Neural crest cell (in vitro differentiated cells): Measurements from ENCODE around the gene LUZP2. TPM values are rescaled to one million over a fixed set of nuclear protein-coding genes. Genes with fewer than 3 reads are reported as not detected.

Source experiments
- DNase-seq: peaks from one replicate; pipeline ENCODE4 v3.0.0; 2021; ENCODE audit warnings: low read depth, mixed read lengths, low spot score
- H3K27ac Mint-ChIP-seq: one replicate; pipeline ENCODE4 v1.8.0; 2021; ENCODE audit warnings: mild to moderate bottlenecking, mixed read lengths; ENCODE audit not compliant: unreplicated experiment
- H3K27me3 Mint-ChIP-seq: 2 replicates; pipeline ENCODE4 v1.8.0; 2021; ENCODE audit warnings: low read depth, mild to moderate bottlenecking, mixed read lengths
- H3K36me3 Mint-ChIP-seq: 2 replicates; pipeline ENCODE4 v1.8.0; 2021; ENCODE audit warnings: low read depth, mild to moderate bottlenecking, mixed read lengths
- H3K4me1 Mint-ChIP-seq: 2 replicates; pipeline ENCODE4 v1.8.0; 2021; ENCODE audit warnings: mixed read lengths
- H3K4me3 Mint-ChIP-seq: one replicate; pipeline ENCODE4 v1.8.0; 2021; ENCODE audit warnings: mild to moderate bottlenecking, mixed read lengths
- H3K9me3 Mint-ChIP-seq: 2 replicates; pipeline ENCODE4 v1.8.0; 2021; ENCODE audit warnings: mixed read lengths
- total RNA-seq: library from RNA; stranded (reverse); gene quantifications from 2 replicates; pipeline ENCODE4 v1.2.1, GENCODE V29; 2021
- TF ChIP-seq, protein P1 (sequence below): fragments of 200-600 bp; sonication (generic); conservative IDR thresholded peaks from 2 replicates; pipeline ENCODE4 v1.5.0; 2021; ENCODE audit warnings: antibody characterized with exemption, mild to moderate bottlenecking

Gene LUZP2
- total RNA-seq, 1 donor from 2014 or later = 0.28 TPM

DNA sequence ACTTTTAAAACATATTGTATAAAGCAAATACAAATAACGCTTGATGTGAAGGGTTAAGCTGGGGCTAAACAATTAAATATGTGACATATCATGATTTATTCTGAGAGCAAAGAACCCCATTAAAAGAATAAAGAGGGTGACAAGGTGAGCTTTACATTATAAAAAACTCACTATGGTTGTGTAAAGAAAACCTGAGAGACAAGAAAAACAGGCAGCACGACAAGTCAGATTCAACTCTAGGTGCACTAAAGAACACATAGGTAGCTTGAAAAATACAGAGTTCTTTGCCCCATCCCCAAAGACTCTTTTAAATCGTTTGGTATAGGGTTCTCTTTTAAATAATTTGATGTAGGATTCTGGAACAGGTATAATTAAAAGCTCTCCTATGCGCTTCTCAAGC is 63.5 kb downstream of the LUZP2 start:
- Mint-ChIP-seq H3K4me1 (no peaks in the 10 kb centered on the region), H3K4me3 (no peak overlapping the region), H3K27me3 (no peaks in the 10 kb centered on the region), H3K27ac (no peak overlapping the region), H3K9me3 (no peaks in the 10 kb centered on the region), H3K36me3 (no peaks in the 10 kb centered on the region)
- DNase-seq = no peak
- TF ChIP-seq, protein P1, sequence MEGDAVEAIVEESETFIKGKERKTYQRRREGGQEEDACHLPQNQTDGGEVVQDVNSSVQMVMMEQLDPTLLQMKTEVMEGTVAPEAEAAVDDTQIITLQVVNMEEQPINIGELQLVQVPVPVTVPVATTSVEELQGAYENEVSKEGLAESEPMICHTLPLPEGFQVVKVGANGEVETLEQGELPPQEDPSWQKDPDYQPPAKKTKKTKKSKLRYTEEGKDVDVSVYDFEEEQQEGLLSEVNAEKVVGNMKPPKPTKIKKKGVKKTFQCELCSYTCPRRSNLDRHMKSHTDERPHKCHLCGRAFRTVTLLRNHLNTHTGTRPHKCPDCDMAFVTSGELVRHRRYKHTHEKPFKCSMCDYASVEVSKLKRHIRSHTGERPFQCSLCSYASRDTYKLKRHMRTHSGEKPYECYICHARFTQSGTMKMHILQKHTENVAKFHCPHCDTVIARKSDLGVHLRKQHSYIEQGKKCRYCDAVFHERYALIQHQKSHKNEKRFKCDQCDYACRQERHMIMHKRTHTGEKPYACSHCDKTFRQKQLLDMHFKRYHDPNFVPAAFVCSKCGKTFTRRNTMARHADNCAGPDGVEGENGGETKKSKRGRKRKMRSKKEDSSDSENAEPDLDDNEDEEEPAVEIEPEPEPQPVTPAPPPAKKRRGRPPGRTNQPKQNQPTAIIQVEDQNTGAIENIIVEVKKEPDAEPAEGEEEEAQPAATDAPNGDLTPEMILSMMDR = no peak

DNA sequence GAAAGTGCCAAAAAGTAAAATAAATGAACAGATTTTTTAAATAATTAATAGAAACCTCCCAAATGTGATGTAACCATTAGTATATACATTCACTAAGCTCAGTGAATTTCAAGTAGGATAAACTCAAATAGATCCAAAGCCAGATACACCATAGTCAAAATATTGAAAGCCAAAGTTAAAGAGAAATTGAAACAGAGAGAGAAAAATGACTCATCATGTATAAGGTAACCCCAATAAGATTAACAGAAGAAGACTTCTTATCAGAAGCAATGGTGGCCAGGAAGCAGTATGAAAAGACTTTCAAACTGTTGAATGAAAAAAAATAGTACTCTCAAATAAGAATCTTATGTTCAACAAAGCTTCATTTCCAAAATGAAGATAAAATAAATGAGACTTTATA is 70.5 kb downstream of the LUZP2 start:
- no peak for DNase-seq
- no peaks in the 10 kb centered on the region for H3K4me1 Mint-ChIP-seq
- H3K27me3 Mint-ChIP-seq = no peaks in the 10 kb centered on the region
- H3K27ac Mint-ChIP-seq = no peak overlapping the region
- H3K36me3 Mint-ChIP-seq = no peaks in the 10 kb centered on the region
- no peaks in the 10 kb centered on the region for H3K9me3 Mint-ChIP-seq
- TF ChIP-seq, protein P1 = no peak
- H3K4me3 Mint-ChIP-seq = no peak overlapping the region

- Mint-ChIP-seq H3K36me3 (no peaks in the 10 kb centered on the region), H3K27me3 (no peaks in the 10 kb centered on the region), H3K4me1 (no peaks in the 10 kb centered on the region), H3K27ac (no peak overlapping the region), H3K9me3 (no peaks in the 10 kb centered on the region), H3K4me3 (no peak overlapping the region)
- no peak for DNase-seq
- TF ChIP-seq, protein P1 = no peak
Observed at GRCh38 chr11:24572376-24572775, 75.5 kb downstream of the LUZP2 start.

GRCh38 chr11:24574461-24574860 is 77.6 kb downstream of the LUZP2 start:
- no peaks in the 10 kb centered on the region for H3K9me3 Mint-ChIP-seq
- H3K27me3 Mint-ChIP-seq = no peaks in the 10 kb centered on the region
- H3K36me3 Mint-ChIP-seq = no peaks in the 10 kb centered on the region
- DNase-seq = no peak
- H3K27ac Mint-ChIP-seq = no peak overlapping the region
- no peak overlapping the region for H3K4me3 Mint-ChIP-seq
- peaks cover 3% of the 10 kb centered on the region for H3K4me1 Mint-ChIP-seq
- TF ChIP-seq, protein P1 = no peak

DNA sequence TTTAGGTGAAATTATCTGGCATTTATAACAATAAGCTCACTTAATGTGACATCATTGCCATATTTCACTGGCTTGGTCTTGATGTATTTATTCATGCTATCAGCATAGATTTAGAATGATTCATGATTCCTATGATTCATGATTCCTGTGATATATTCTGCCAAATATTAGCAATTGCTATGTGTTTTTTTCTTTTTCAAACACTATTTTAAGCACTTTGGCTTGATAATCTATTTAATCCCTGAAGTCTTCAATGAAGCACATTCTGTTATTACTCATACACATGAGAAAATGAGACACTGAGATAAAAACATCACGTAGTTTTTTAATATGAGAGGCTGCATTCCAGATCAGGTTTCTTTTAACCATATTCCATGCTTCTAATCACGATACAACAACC is 78.5 kb downstream of the LUZP2 start:
- TF ChIP-seq, protein P1 = no peak
- no peaks in the 10 kb centered on the region for H3K9me3 Mint-ChIP-seq
- no peak overlapping the region for H3K4me3 Mint-ChIP-seq
- no peak for DNase-seq
- H3K27ac Mint-ChIP-seq = no peak overlapping the region
- no peaks in the 10 kb centered on the region for H3K27me3 Mint-ChIP-seq
- no peaks in the 10 kb centered on the region for H3K36me3 Mint-ChIP-seq
- H3K4me1 Mint-ChIP-seq = peaks cover 3% of the 10 kb centered on the region

GRCh38 chr11:24585192-24585591 is 88.3 kb downstream of the LUZP2 start:
- Mint-ChIP-seq H3K4me3 (no peak overlapping the region), H3K36me3 (no peaks in the 10 kb centered on the region), H3K27me3 (no peaks in the 10 kb centered on the region), H3K27ac (no peak overlapping the region), H3K9me3 (no peaks in the 10 kb centered on the region), H3K4me1 (no peaks in the 10 kb centered on the region)
- no peak for DNase-seq
- TF ChIP-seq, protein P1 = no peak
